Omental fat pad (tissue), 4 donors: ENCODE measurements around the gene IREB2. TPM values are rescaled to one million over a fixed set of nuclear protein-coding genes. Genes with fewer than 3 reads are reported as not detected.
"Not testable (repeated sequence)": the region's sequence is repeated elsewhere in the genome, so short reads cannot be mapped to it uniquely, and the experiment has no call there.

Source experiments
- ATAC-seq: fragments of 150-250 bp; one replicate; pipeline ENCODE4 v1.9.1; 2016; ENCODE audit warnings: mild to moderate bottlenecking, moderate library complexity; ENCODE audit not compliant: low FRiP score
- DNase-seq: peaks from one replicate; pipeline ENCODE4 v3.0.0-alpha.2; 2019; ENCODE audit warnings: low spot score
- CTCF ChIP-seq, 3 donors: fragments of 450-650 bp; IDR thresholded peaks; one replicate each; pipeline ENCODE4 v1.5.1; 2016 to 2017; ENCODE audit warnings: antibody characterized with exemption in 3 of 3, mild to moderate bottlenecking in 3 of 3, moderate library complexity in 2 of 3
- total RNA-seq, 4 donors: library from RNA; depleted of rRNA; stranded (reverse); fragments of >200 nt; gene quantifications; one replicate each; pipeline ENCODE4 v1.1.0, GENCODE V29; 2016

Gene IREB2
- total RNA-seq, 4 donors from 2014 or later: 24.0 to 46.5 (median 33.2) TPM

- no peak for DNase-seq
- no peak for ATAC-seq
- TF ChIP-seq CTCF (IDR thresholded peaks at IDR 0.05): no peak
Observed at GRCh38 chr15:78502641-78503040, 64.6 kb downstream of the IREB2 start.

- DNase-seq: peak; percentile 74
- TF ChIP-seq CTCF (IDR thresholded peaks at IDR 0.05): peak in 1 of 3 donors; percentile 10
- ATAC-seq: peak; percentile 99
Observed at GRCh38 chr15:78506971-78507830, 69.2 kb downstream of the IREB2 start, which contains the start of gene HYKK. HYKK (plus strand) TSS chr15:78507577; CDS start chr15:78513089, 5,512 bp downstream.

GRCh38 chr15:78507831-78508160 is 69.8 kb downstream of the IREB2 start:
- ATAC-seq: peak; percentile 43
- no peak for DNase-seq
- TF ChIP-seq CTCF (IDR thresholded peaks at IDR 0.05): no peak

- DNase-seq: no peak
- no peak for TF ChIP-seq CTCF (IDR thresholded peaks at IDR 0.05)
- no peak for ATAC-seq
Observed at GRCh38 chr15:78508272-78508671, 70.3 kb downstream of the IREB2 start.

GRCh38 chr15:78509726-78510312 is 71.8 kb downstream of the IREB2 start:
- DNase-seq (no peak), ATAC-seq (no peak)
- TF ChIP-seq CTCF (IDR thresholded peaks at IDR 0.05): no peak

GRCh38 chr15:78520035-78520434 is 82.0 kb downstream of the IREB2 start:
- not testable (repeated sequence) for DNase-seq, ATAC-seq

GRCh38 chr15:78524230-78524629 is 86.2 kb downstream of the IREB2 start:
- no peak for TF ChIP-seq CTCF (IDR thresholded peaks at IDR 0.05)
- DNase-seq: no peak

More at GRCh38 chr15:78524230-78524629, 86.2 kb downstream of the IREB2 start:
- no peak for ATAC-seq
